Measurements from ENCODE around the gene SCIMP. TPM values are rescaled to one million over a fixed set of nuclear protein-coding genes. Genes with fewer than 3 reads are reported as not detected.
"Not testable (repeated sequence)": the region's sequence is repeated elsewhere in the genome, so short reads cannot be mapped to it uniquely, and the experiment has no call there.

The SCIMP gene
- polyA plus RNA-seq, 12 donors: 0.66 to 2.9 (median 1.4) TPM; not detected in 2

DNA sequence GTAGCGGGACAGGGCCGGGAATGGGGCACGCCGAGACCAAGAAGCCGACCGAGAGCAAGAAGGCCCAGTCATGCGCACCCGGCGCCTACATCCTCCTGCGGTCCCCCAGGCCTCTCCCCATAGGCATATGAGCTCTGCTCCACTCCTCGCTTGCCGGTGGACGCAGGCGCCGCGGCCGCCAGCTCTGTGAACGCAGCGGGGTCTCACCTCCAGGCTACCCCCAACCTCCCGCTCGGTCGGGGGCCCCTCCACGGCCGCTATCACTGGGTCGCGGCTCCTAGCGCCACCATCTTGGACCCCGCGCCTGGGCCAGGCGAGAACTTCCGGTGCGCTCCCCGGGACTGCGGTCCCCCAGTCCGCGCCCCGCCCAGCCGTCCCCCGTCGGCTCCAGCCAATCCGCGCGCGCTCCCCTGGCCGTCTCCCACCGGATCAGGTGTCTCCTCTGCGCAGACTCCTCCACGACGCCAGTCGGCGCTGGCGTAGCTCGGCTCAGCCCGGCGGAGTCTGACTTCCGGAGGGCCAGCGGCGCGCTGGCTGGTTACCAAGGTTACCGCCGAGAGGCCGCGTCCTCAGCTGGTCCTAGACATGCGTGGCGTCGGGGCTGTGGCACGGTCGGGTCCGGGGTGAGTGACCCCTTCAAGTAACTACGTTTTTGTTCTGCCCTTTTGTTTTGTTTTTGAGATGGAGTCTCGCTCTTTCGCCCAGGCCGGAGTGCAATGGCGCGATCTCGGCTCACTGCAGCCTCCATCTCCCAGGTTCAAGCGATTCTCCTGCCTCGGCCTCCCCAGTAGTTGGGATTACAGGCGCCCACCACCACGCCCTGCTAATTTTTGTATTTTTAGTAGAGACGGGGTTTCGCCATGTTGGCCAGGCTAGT, 42.9 kb downstream of the SCIMP start, which contains the start of gene ZNF594:
TSS of gene ZNF594 (minus strand) at position 328 of the 877 bp plus-strand sequence. CDS start 7,612 bp downstream, outside the sequence.
- peak; percentile 97 for DNase-seq

DNA sequence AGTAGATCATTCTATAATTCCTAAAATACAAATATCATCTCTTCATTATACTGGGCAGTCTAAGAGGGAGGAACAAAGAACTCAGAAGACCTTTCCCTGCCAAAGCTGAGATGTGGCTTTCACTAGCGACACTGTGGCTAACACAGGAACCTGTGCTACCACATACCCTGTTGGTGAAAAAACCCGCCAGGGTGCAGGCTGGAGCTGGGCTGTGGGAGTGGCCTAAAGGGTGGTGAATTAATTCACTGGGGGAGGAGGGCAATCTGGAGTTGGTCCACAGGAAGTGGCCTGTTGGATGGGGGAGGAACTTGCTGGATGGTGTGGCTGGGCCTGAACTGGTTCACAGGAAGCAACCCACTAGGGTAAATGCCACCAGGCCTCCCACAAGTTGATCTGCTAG, 50.4 kb downstream of the SCIMP start:
- DNase-seq: no peak

DNA sequence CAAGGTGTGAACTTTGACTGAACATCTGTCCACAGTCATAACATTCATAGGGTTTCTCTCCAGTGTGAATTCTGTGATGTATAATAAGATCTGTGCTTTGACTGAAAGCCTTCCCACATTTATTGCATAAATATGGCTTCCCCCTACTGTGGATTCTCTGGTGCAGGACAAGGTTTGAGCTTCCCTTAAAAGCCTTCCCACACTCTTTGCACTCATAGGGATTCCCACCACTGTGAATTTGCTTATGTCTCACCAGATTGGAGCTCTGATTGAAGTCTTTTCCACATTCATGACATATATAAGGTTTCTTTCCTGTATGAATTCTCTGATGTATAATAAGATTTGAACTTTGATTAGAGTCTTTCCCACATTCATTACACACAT, 51.3 kb downstream of the SCIMP start:
- no peak for DNase-seq

DNA sequence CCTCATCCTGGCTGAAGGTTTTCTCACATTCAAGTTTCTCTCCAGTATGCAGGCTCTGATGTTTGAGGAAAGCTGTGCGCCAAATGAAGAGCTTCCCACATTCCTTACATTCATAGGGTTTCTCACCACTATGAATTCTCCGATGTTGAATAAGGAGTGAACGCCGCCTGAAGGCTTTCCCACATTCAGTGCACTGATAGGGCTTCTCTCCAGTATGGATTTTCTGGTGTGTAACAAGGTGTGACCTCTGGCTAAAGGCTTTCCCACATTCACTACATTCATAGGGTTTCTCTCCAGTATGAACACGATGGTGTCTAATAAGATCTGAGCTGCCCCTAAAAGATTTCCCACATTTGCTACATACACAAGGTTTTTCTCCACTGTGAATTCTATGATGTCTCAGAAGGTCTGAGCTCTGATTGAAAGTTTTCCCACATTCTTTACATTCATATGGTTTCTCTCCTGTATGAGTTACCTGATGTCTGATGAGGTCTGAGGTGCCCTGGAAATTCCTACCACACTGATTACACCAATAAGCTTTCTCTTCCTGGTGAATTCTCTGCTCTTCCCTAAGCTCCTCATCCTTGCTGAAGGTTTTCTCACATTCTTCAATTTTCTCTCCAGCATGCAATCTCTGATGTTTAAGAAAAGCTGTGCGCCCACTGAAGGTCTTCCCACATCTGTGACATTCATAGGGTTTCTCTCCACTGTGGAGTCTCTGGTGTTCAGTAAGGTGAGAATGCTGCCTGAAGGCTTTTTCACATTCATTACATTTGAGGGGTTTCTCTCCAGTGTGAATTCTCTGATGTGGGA, 51.9 kb downstream of the SCIMP start:
- no peak for DNase-seq

DNA sequence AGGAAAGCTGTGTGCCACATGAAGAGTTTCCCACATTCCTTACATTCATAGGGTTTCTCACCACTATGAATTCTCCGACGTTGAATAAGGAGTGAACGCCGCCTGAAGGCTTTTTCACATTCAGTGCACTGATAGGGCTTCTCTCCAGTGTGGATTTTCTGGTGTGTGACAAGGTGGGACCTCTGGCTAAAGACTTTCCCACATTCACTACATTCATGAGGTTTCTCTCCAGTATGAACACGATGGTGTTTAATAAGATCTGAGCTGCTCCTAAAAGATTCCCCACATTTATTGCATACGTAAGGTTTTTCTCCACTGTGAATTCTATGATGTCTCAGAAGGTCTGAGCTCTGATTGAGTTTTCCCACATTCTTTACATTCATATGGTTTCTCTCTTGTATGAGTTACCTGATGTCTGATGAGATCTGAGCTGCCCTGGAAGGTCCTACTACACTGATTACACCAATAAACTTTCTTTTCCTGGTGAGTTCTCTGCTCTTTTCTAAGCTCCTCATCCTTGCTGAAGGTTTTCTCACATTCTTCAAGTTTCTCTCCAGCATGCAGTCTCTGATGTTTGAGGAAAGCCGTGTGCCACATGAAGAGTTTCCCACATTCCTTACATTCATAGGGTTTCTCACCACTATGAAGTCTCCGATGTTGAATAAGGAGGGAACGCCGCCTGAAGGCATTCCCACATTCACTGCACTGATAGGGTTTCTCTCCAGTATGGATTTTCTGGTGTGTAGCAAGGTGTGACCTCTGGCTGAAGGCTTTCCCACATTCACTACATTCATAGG, 53.0 kb downstream of the SCIMP start:
- DNase-seq: no peak

DNA sequence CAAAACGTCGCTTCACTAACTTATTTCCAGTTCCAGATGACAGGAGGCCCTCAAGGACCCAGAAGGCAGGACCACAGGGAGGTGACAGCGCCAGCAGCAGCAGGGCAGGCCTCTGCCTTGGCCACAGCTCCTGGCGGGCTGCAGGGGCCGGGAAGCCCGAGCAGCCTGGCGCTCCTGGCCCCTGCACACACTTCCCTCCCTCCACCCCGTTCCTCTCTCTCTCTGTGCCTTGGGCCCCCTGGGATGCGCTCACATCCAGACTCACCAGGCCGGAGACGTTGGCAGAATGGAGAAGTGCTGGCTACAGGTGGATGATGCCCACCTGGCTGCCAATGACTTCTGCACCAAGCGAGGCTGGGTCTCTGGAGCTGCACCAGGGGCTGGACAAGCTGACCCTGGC, 55.7 kb downstream of the SCIMP start:
- DNase-seq: no peak

DNA sequence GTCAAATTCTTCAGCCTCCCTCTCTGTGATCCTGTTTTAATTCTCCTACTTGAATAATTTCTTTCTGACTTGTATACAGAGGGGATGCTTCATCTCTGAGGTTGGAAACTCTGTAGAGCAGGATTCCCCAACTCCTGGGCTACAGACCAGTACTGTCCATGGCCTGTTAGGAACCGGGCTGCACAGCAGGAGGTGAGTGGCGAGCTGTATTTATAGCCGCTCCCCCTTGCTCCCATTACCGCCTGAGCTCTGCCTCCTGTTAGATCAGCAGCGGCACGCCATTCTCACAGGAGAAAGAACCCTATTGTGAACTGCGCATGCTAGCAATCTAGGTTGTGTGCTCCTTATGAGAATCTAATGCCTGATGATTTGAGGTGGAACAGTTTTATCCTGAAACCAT, 59.6 kb downstream of the SCIMP start:
- DNase-seq: not testable (repeated sequence)

DNA sequence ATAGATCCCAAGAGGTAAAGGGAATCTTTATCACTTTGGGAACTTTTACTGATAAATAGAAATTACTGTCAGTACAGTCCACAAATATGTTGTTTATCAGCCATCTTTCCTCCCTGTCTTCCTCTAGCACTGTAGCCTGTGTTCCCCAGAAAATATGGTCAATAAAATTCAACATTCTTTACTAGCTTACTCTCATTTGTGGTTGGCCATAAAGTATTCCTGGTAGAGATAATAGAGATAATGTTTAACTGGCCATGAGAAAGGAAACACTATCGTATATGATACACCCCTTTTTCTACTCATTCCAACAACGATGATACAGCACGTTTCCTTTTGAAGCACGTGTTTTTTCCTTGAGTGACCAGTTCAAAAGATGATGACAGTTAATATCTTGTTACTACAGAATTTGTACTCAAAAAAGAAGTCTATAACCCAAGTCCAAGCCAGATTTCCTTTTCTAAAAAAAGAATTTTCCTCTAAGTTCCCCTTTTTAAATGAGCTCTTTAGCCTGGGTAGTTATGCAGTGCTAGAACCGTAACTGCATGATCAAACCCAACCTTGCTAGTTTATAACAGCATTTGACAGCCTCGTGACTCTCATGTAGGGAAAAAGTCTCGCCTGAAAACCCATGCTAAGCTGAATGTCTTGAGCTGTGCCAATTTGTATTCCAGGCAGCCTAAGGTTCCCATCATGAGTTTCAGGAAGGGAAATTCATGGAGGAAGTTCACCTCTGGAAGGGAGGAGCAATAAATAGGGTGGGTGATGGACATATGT, 68.7 kb downstream of the SCIMP start:
- DNase-seq: not testable (repeated sequence)

DNA sequence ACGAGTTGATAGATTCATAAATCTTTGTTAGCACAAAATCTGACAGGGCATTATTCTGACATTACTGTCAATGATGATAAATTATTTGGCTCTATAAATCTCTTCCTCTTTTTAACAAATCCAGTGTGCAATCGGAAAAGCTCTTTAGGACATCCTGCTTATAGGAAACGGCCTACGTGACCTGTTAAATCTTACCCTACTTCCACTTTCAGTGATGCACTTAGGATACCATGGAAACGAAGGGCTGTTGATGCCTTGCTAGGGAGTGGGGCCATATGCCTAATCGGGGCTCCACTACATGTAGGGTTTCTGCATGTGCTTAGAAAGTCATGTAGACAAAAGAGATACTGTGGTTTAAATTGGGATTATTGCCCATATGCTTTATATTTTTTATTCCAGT, 70.2 kb downstream of the SCIMP start:
- DNase-seq: no peak

DNA sequence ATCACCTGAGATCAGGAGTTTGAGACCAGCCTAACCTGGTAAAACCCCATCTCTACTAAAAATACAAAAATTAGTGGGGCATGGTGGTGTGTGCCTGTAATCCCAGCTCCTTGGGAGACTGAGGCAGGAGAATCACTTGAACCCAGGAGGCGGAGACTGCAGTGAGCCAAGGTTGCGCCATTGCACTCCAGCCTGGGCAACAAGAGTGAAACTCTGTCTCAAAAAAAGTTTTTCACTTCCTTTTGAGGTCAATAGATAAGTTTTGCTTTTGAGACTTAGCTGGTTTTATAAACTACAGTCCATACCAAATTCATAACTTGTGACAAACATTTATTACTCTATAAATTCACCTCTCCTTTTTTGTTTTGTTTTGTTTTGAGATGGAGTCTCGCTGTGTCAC, 72.9 kb downstream of the SCIMP start:
- not testable (repeated sequence) for DNase-seq

DNA sequence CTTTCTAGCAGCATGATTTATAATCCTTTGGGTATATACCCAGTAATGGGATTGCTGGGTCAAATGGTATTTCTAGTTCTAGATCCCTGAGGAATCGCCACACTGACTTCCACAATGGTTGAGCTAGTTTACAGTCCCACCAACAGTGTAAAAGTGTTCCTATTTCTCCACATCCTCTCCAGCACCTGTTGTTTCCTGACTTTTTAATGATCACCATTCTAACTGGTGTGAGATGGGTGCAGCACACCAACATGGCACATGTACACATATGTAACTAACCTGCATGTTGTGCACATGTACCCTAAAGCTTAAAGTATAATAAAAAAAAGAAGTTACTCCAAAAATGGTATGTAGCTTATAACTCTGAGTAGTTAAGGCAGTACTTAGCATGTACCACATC, 74.0 kb downstream of the SCIMP start:
- not testable (repeated sequence) for DNase-seq

Other genes with a start within 250 kb of the SCIMP start
- gene CAMTA2, start 247.2 kb downstream of the SCIMP start, polyA plus RNA-seq (ENCODE audit: insufficient read length in 12 of 12): 10 to 100 TPM in 11 of 12 donors, not detected in 1; 13.8 to 52.0 (median 23.3) TPM
- gene INCA1, start 237.3 kb downstream of the SCIMP start, polyA plus RNA-seq (ENCODE audit: insufficient read length in 12 of 12): 1 to 10 TPM in 10 of 12 donors, not detected in 2; 3.1 to 6.8 (median 4.7) TPM
- 100 to 1,000 TPM in 5 of 12 donors, 10 to 100 TPM in 6, not detected in 1; 66.2 to 127 (median 92.7) TPM for gene KIF1C, start 236.9 kb downstream of the SCIMP start, polyA plus RNA-seq (ENCODE audit: insufficient read length in 12 of 12)
- gene SLC52A1, start 199.4 kb downstream of the SCIMP start, polyA plus RNA-seq (ENCODE audit: insufficient read length in 12 of 12): under 1 TPM in 9 of 12 donors, not detected in 3; 0.05 to 0.45 (median 0.20) TPM
- gene ZFP3, start 156.4 kb downstream of the SCIMP start, polyA plus RNA-seq (ENCODE audit: insufficient read length in 12 of 12): 10 to 100 TPM in 10 of 12 donors, 1 to 10 TPM in 1, not detected in 1; 7.8 to 16.5 (median 12.3) TPM
- 10 to 100 TPM in 10 of 12 donors, 1 to 10 TPM in 1, not detected in 1; 9.3 to 34.2 (median 11.8) TPM for gene ZNF232, start 123.0 kb downstream of the SCIMP start, polyA plus RNA-seq (ENCODE audit: insufficient read length in 12 of 12)
- 10 to 100 TPM in 8 of 12 donors, 1 to 10 TPM in 3, not detected in 1; 5.7 to 36.2 (median 21.3) TPM for gene USP6, start 118.8 kb downstream of the SCIMP start, polyA plus RNA-seq (ENCODE audit: insufficient read length in 12 of 12)
- gene ZNF594, start 43.0 kb downstream of the SCIMP start, polyA plus RNA-seq (ENCODE audit: insufficient read length in 12 of 12): 10 to 100 TPM in 7 of 12 donors, 1 to 10 TPM in 4, not detected in 1; 9.2 to 16.3 (median 11.6) TPM
- gene RABEP1, start 47.4 kb upstream of the SCIMP start, polyA plus RNA-seq (ENCODE audit: insufficient read length in 12 of 12): 10 to 100 TPM in 11 of 12 donors, not detected in 1; 52.4 to 90.8 (median 58.3) TPM
- 10 to 100 TPM in 11 of 12 donors, not detected in 1; 29.1 to 61.7 (median 48.5) TPM for gene NUP88, start 184.8 kb upstream of the SCIMP start, polyA plus RNA-seq (ENCODE audit: insufficient read length in 12 of 12)
- gene RPAIN, start 185.3 kb upstream of the SCIMP start, polyA plus RNA-seq (ENCODE audit: insufficient read length in 12 of 12): 10 to 100 TPM in 11 of 12 donors, not detected in 1; 38.8 to 62.5 (median 47.1) TPM
- 100 to 1,000 TPM in 10 of 12 donors, 10 to 100 TPM in 1, not detected in 1; 66.1 to 137 (median 117) TPM for gene C1QBP, start 204.3 kb upstream of the SCIMP start, polyA plus RNA-seq (ENCODE audit: insufficient read length in 12 of 12)
- 10 to 100 TPM; 10.4 to 98.9 (median 13.0) TPM for gene DHX33, start 234.1 kb upstream of the SCIMP start, polyA plus RNA-seq (ENCODE audit: insufficient read length in 12 of 12)